HG03432 (cell line): Measurements from ENCODE around the gene ALDH3B2.

Experiments used
- ATAC-seq: cut with Tn5 transposase; IDR thresholded peaks from one replicate; pipeline ENCODE4 v1.9.1; 2021; ENCODE audit warnings: mild to moderate bottlenecking, moderate library complexity; ENCODE audit not compliant: unreplicated experiment

The ALDH3B2 gene

DNA sequence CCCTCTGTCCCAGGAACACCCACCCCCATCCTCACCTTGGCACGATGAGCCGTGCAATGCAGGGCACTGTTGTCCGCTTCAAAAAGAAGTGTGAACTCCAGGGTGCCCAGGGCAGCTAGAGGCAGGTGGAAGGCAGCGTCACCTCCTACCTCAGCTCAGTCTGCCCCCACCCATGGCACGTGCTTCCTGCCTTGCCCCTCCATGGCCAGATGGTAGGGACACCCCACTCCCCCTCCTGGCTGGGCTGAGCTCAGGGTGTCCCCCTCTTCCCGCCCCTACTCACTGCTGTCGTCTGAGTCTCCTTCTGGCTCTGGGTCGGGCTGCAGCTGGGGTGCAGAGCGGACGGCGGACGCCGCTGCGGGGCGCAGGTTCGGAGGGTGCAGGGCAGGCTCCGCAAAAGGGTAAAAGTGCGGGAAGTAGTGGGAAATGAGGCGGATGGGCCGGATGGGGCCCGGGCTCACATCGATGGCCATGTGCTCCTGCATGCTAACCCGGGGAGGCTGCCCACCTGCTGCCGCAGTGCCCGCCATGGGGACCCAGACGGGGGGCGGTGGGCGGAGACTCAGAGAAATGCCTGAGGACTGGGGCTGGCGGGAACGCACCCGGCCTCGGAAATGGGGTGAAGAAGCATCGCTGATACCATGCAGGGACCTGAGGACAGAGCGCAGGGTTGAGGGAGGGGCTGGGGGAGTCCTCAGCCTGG lies 58.5 kb downstream of the ALDH3B2 start:
- ATAC-seq = no peak

DNA sequence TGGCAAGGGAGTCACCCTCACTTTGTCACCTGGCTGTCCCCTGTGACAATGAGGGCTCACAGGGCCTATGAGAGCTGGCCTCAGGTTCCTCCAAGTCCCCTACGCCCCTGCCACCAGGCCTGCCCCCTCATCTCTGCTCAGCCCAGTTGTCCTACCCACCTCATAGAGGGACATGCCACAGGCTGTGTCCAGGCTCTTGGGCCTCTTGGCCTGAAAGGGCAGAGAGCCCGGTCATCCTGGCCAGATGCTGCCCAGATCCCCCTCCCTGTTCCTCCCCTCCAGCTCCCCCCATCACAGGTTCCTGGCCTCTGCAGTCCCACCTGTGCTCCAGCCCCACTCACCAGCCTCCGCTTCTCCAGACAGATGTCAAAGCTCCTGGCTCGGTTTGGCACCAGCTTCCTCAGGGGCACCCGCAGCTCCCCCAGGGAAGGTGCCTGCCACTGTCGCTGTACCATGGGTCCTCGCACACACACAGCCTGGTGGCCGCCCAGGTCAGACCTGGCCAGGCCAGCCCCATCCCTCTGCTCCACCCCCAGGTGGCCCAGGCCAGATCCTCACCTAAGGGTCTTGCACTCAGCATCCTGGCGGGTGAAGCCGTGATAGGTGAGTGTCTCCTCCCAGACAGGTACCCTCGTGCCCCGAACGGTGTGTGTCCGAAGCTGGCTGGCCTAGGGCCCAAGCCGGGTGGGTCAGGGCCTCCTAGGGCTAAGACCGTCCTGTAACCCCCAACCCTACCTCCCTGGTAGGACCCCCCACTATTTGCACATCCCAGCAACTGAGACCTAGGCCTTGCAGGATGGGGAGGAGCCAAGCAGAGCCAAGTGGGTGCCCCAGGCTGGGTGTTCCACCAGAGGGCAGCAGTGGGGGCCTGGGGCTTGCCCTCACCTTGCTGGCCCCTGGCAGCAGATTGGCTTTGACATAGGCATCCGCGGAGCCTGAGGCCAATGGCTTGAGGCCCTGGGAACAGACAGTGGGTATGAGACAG lies 59.4 kb downstream of the ALDH3B2 start:
- no peak for ATAC-seq

DNA sequence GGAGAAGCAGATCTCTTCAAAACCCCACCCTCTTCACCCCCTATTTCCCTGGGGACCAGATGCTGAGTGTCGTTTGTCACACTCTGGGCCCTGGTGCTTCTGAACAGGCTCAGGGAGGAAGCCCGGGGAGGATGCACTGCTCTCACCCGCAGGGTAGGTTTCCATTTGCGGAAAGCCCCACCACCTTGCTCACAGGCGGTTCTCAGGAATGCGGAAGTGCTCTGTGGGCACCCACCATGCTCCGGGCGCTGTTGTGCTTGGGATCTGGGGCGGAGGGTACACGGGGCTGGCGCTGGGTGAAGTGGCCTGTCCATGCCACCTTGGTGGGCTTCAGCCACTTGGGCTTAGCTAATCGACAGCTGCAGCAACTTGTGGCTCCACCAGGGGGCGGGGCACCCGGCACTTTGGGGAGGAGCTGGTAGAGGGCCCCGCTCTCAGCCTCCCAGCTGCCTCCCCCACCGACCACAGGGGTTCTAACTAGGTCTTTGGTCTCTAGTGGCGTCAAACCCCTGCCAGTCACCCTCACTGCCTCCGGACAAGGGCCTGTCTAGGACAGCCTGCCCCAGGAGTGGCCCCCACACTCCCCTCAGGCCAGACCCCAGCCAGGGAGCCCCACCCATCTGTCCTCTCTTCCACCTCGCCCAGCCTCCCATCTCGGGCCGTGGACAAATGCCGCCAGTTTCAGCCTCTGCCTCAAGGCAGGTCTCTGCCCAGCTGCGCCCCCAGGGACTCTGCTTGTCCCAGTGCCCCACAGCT lies 60.3 kb downstream of the ALDH3B2 start:
- peak; percentile 75 for ATAC-seq

DNA sequence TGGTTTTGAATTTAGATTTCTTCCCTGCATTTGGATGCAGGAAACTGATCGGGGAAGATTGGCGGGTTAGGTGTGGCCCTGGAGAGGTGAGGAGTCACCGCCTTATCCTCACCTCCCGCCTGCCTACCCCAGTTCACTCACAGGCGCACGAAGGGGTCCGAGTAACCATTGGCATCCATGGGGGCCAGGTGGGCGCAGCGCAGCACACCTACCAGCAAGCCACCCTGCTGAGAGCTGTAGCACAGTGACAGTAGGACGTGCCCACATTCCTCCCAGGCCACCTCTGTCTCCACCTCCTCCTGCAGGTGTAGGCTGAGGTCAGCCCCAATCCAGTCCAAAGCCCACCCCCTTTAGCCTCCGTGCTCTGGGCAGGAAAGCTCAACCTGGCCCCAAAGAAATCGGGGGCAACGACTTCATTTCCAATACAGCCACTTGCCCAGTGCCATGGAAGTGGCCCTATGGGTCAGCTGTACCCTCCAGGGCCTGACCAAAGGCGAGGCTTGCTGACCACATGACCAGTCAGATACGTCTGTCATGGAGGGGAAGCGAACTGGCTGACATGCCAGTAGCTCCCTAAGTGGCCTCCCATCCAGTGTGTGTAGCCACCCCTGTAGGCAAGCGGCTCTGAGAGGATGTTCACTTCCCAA lies 61.0 kb downstream of the ALDH3B2 start:
- ATAC-seq = no peak

DNA sequence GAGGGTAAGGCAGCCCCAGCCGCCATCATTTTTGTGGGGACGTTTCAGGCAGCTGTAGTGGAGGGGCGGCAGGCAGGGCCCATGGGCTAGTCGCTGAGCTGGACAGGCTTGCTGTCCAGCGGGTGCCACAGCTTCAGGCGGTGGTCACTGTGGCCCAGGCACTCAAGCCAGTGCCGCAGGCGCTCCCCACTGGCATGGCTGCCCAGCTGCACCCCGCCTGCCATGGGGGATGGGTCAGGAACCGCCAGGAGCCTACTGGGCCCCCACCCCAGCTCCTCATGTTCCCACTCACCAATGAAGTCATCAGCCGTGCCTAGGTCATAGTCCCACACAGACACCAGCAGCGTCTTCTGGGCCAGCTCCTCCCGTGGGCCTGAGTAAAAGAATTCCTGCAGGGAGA lies 61.7 kb downstream of the ALDH3B2 start:
- no peak for ATAC-seq
